Stimulated activated naive CD8-positive, alpha-beta T cell treated with anti-CD3 and anti-CD28 coated beads, Interleukin-15, amount 100 ng/mL, for 72 hours (primary cell): Measurements from ENCODE around the gene TNFRSF25.
"Not testable (repeated sequence)": the region's sequence is repeated elsewhere in the genome, so short reads cannot be mapped to it uniquely, and the experiment has no call there.

ENCODE experiments used
- ATAC-seq: fragments of 150-1000 bp; cut with Tn5 transposase; 2 replicates; pipeline ENCODE4 v1.10.0; 2021; ENCODE audit warnings: mild to moderate bottlenecking, moderate library complexity
- DNase-seq, 2 donors: peaks; one replicate each; pipeline ENCODE4 v3.0.0; 2021 to 2022
- H3K27ac Mint-ChIP-seq, 2 donors: one replicate each; pipeline ENCODE4 v1.8.0; 2022; ENCODE audit warnings: mild to moderate bottlenecking in 2 of 2, mixed read lengths in 2 of 2, moderate library complexity in 2 of 2
- H3K27me3 Mint-ChIP-seq: one replicate; pipeline ENCODE4 v1.8.0; 2022; ENCODE audit warnings: mixed read lengths
- H3K4me1 Mint-ChIP-seq: one replicate; pipeline ENCODE4 v1.8.0; 2022; ENCODE audit warnings: mild to moderate bottlenecking, mixed read lengths
- H3K4me3 Mint-ChIP-seq, 2 donors: one replicate each; pipeline ENCODE4 v1.8.0; 2022; ENCODE audit warnings: mild to moderate bottlenecking in 2 of 2, mixed read lengths in 2 of 2, moderate library complexity in 1 of 2
- H3K9me3 Mint-ChIP-seq, 2 donors: one replicate each; pipeline ENCODE4 v1.8.0; 2022; ENCODE audit warnings: mixed read lengths in 2 of 2

Gene TNFRSF25

GRCh38 chr1:6460301-6461050, 5.5 kb downstream of the TNFRSF25 start:
- ATAC-seq = peak; percentile 86
- DNase-seq = peak; percentile 71 to 89
- Mint-ChIP-seq H3K27ac (peak overlapping the region; percentile 86 to 93), H3K4me1 (peaks cover 74% of the 10 kb centered on the region), H3K27me3 (peaks cover 22% of the 10 kb centered on the region), H3K4me3 (peak overlapping the region; percentile 72 to 75), H3K9me3 (no peaks in the 10 kb centered on the region)

GRCh38 chr1:6459850-6460265, 6.1 kb downstream of the TNFRSF25 start:
- ATAC-seq (peak; percentile 47), DNase-seq (peak in 1 of 2 donors; percentile 63)
- H3K4me3 Mint-ChIP-seq = peak overlapping the region; percentile 72 to 75
- peaks cover 71% of the 10 kb centered on the region for H3K4me1 Mint-ChIP-seq
- peaks cover 25% of the 10 kb centered on the region for H3K27me3 Mint-ChIP-seq
- H3K9me3 Mint-ChIP-seq = no peaks in the 10 kb centered on the region
- peak overlapping the region; percentile 91 to 93 for H3K27ac Mint-ChIP-seq

- no peak for ATAC-seq
- Mint-ChIP-seq H3K27me3 (peaks cover 52% of the 10 kb centered on the region), H3K27ac (peak overlapping the region in 1 of 2 donors; percentile 7)
Observed at GRCh38 chr1:6456800-6457466, 9.0 kb downstream of the TNFRSF25 start.

GRCh38 chr1:6455752-6456520, 10.0 kb downstream of the TNFRSF25 start:
- Mint-ChIP-seq H3K4me3 (peak overlapping the region; percentile 37 to 68), H3K27me3 (peaks cover 62% of the 10 kb centered on the region), H3K4me1 (peaks cover 48% of the 10 kb centered on the region)
- ATAC-seq, H3K27ac Mint-ChIP-seq, H3K9me3 Mint-ChIP-seq, DNase-seq: not testable (repeated sequence)

More at GRCh38 chr1:6456800-6457466, 9.0 kb downstream of the TNFRSF25 start:
- DNase-seq = no peak
- Mint-ChIP-seq H3K9me3 (no peaks in the 10 kb centered on the region), H3K4me3 (no peak overlapping the region), H3K4me1 (peaks cover 58% of the 10 kb centered on the region)

- peak; percentile 59 for DNase-seq
Observed at GRCh38 chr1:6454856-6455751, 10.9 kb downstream of the TNFRSF25 start.

GRCh38 chr1:6453895-6454855, 11.8 kb downstream of the TNFRSF25 start:
- not testable (repeated sequence) for H3K27ac Mint-ChIP-seq, ATAC-seq, DNase-seq, H3K9me3 Mint-ChIP-seq
- Mint-ChIP-seq H3K4me1 (peaks cover 42% of the 10 kb centered on the region), H3K4me3 (peak overlapping the region; percentile 32 to 43), H3K27me3 (peaks cover 80% of the 10 kb centered on the region)

More at GRCh38 chr1:6454856-6455751, 10.9 kb downstream of the TNFRSF25 start:
- Mint-ChIP-seq H3K27ac (no peak overlapping the region), H3K27me3 (peaks cover 71% of the 10 kb centered on the region), H3K4me1 (peaks cover 42% of the 10 kb centered on the region), H3K9me3 (no peaks in the 10 kb centered on the region), H3K4me3 (peak overlapping the region; percentile 37 to 68)
- ATAC-seq = peak; percentile 66

- H3K4me3 Mint-ChIP-seq = no peak overlapping the region
- H3K27me3 Mint-ChIP-seq = peaks cover 89% of the 10 kb centered on the region
Observed at GRCh38 chr1:6450943-6451373, 15.0 kb downstream of the TNFRSF25 start.

GRCh38 chr1:6450486-6450885, 15.5 kb downstream of the TNFRSF25 start:
- Mint-ChIP-seq H3K27me3 (peaks cover 89% of the 10 kb centered on the region), H3K4me1 (peaks cover 46% of the 10 kb centered on the region)
- not testable (repeated sequence) for H3K27ac Mint-ChIP-seq, H3K9me3 Mint-ChIP-seq, H3K4me3 Mint-ChIP-seq, ATAC-seq, DNase-seq

More at GRCh38 chr1:6450943-6451373, 15.0 kb downstream of the TNFRSF25 start:
- no peak for DNase-seq
- Mint-ChIP-seq H3K27ac (no peak overlapping the region), H3K4me1 (peaks cover 50% of the 10 kb centered on the region), H3K9me3 (no peaks in the 10 kb centered on the region)
- ATAC-seq = no peak

- H3K27ac Mint-ChIP-seq = peak overlapping the region in 1 of 2 donors; percentile 50
- DNase-seq = no peak
- peaks cover 91% of the 10 kb centered on the region for H3K27me3 Mint-ChIP-seq
- peaks cover 47% of the 10 kb centered on the region for H3K4me1 Mint-ChIP-seq
- H3K9me3 Mint-ChIP-seq = no peaks in the 10 kb centered on the region
- ATAC-seq = no peak
- no peak overlapping the region for H3K4me3 Mint-ChIP-seq
Observed at GRCh38 chr1:6450005-6450450, 15.9 kb downstream of the TNFRSF25 start.

- peak in 1 of 2 donors; percentile 42 for DNase-seq
- Mint-ChIP-seq H3K4me1 (peaks cover 45% of the 10 kb centered on the region), H3K9me3 (no peaks in the 10 kb centered on the region), H3K27ac (no peak overlapping the region), H3K27me3 (peaks cover 94% of the 10 kb centered on the region), H3K4me3 (peak overlapping the region; percentile 7 to 73)
- peak; percentile 56 for ATAC-seq
Observed at GRCh38 chr1:6448749-6449631, 17.0 kb downstream of the TNFRSF25 start.

- no peak for DNase-seq
- ATAC-seq = peak; percentile 50
- H3K9me3 Mint-ChIP-seq = no peaks in the 10 kb centered on the region
- no peak overlapping the region for H3K27ac Mint-ChIP-seq
- peak overlapping the region; percentile 35 to 66 for H3K4me3 Mint-ChIP-seq
- peaks cover 93% of the 10 kb centered on the region for H3K27me3 Mint-ChIP-seq
- peaks cover 40% of the 10 kb centered on the region for H3K4me1 Mint-ChIP-seq
Observed at GRCh38 chr1:6447818-6448748, 17.9 kb downstream of the TNFRSF25 start.
